Nephron progenitor cell (in vitro differentiated cells): ENCODE measurements around the gene WLS.
A peak's percentile ranks its signal among the peaks of the same experiment; 100 is the strongest.

Experiments
- DNase-seq: peaks from one replicate; pipeline ENCODE4 v3.0.0; 2021
- H3K27ac Mint-ChIP-seq: 2 replicates; pipeline ENCODE4 v1.8.0; 2021; ENCODE audit warnings: mild to moderate bottlenecking, moderate library complexity, mixed read lengths
- H3K27me3 Mint-ChIP-seq: 2 replicates; pipeline ENCODE4 v1.8.0; 2021; ENCODE audit warnings: mild to moderate bottlenecking, low read depth, mixed read lengths; ENCODE audit not compliant: poor library complexity
- H3K36me3 Mint-ChIP-seq: 2 replicates; pipeline ENCODE4 v1.8.0; 2021; ENCODE audit warnings: low read depth, mixed read lengths
- H3K4me1 Mint-ChIP-seq: 2 replicates; pipeline ENCODE4 v1.8.0; 2021; ENCODE audit warnings: mixed read lengths
- H3K4me3 Mint-ChIP-seq: 2 replicates; pipeline ENCODE4 v1.8.0; 2021; ENCODE audit warnings: mild to moderate bottlenecking, moderate library complexity, mixed read lengths
- H3K9me3 Mint-ChIP-seq: 2 replicates; pipeline ENCODE4 v1.8.0; 2021; ENCODE audit warnings: mild to moderate bottlenecking, moderate library complexity, mixed read lengths
- CTCF ChIP-seq: fragments of 200-600 bp; sonication (generic); IDR thresholded peaks from 2 replicates; pipeline ENCODE4 v1.5.0; 2021; ENCODE audit warnings: antibody characterized with exemption

Gene WLS

DNA sequence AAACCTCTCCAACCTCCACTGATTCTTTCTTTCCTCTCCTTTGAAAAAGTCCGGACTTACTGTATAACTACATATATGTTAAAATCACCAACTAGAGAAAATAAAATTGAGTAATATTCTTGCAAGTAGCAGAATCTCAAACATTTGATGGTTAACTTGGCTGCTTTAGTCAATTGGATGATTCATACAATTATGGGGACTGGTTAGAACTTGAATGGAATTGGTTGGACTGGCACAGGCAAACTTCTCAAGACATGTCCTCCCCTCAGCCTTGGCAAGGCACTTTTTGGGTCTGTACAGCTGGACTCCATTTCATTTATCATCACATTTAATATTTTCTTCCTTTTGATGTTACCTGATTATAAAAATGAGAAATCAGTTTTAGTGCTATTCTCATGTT, 6.5 kb downstream of the WLS start:
- peaks cover 3% of the 10 kb centered on the region for H3K27me3 Mint-ChIP-seq
- H3K4me3 Mint-ChIP-seq: no peak overlapping the region
- no peak for TF ChIP-seq CTCF
- peaks cover 23% of the 10 kb centered on the region for H3K36me3 Mint-ChIP-seq
- H3K4me1 Mint-ChIP-seq: peaks cover 62% of the 10 kb centered on the region
- no peak overlapping the region for H3K27ac Mint-ChIP-seq
- H3K9me3 Mint-ChIP-seq: no peaks in the 10 kb centered on the region
- no peak for DNase-seq

DNA sequence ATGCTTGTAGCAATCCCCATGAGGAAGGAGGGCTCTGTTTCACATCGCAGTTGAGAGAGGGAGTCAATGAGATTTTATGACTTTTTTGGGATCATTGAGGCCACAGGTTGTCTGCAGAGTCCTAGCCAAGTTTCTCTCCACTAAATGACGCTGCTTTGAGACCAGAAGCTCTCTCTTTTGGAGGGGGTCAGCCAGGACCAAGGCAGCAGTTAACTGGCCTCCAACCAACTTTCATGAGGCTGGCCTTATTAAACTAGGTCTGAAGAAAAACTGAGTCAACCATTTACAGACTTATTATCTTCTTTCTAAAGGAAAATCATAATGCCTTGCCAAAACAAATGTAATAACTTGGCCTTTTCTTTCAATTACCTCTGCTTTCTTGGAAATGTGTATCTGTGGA, 8.6 kb downstream of the WLS start:
- TF ChIP-seq CTCF: no peak
- Mint-ChIP-seq H3K9me3 (no peaks in the 10 kb centered on the region), H3K27ac (no peak overlapping the region), H3K36me3 (peaks cover 23% of the 10 kb centered on the region), H3K4me3 (no peak overlapping the region), H3K27me3 (no peaks in the 10 kb centered on the region), H3K4me1 (peaks cover 51% of the 10 kb centered on the region)
- no peak for DNase-seq

DNA sequence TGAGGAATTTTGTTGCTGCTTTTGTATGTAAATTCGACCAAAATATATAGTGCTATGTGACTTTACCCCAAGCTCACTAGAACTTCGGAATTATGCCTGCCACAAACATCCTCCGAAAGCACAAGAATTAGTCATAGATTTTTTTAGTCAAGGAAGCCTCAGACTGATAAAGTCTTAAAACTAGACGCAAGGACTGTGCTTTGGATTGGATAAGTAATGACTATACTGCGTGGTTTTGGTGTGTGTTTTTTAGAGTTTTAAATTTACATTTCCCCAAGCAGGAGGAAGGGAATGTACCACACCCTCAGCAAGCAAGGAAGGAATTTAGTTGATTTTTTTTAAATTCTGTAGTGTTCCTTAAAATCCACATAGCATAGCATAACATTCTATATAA, 10.3 kb downstream of the WLS start:
- no peaks in the 10 kb centered on the region for H3K27me3 Mint-ChIP-seq
- TF ChIP-seq CTCF: no peak
- peaks cover 23% of the 10 kb centered on the region for H3K36me3 Mint-ChIP-seq
- H3K27ac Mint-ChIP-seq: no peak overlapping the region
- H3K9me3 Mint-ChIP-seq: no peaks in the 10 kb centered on the region
- no peak for DNase-seq
- no peak overlapping the region for H3K4me3 Mint-ChIP-seq
- H3K4me1 Mint-ChIP-seq: peaks cover 40% of the 10 kb centered on the region

GRCh38 chr1:68221001-68221979, 11.0 kb downstream of the WLS start:
- no peaks in the 10 kb centered on the region for H3K27me3 Mint-ChIP-seq
- no peaks in the 10 kb centered on the region for H3K9me3 Mint-ChIP-seq
- H3K27ac Mint-ChIP-seq: peak overlapping the region; percentile 59
- DNase-seq: no peak
- peaks cover 18% of the 10 kb centered on the region for H3K36me3 Mint-ChIP-seq
- peaks cover 36% of the 10 kb centered on the region for H3K4me1 Mint-ChIP-seq
- no peak overlapping the region for H3K4me3 Mint-ChIP-seq
- TF ChIP-seq CTCF: no peak

DNA sequence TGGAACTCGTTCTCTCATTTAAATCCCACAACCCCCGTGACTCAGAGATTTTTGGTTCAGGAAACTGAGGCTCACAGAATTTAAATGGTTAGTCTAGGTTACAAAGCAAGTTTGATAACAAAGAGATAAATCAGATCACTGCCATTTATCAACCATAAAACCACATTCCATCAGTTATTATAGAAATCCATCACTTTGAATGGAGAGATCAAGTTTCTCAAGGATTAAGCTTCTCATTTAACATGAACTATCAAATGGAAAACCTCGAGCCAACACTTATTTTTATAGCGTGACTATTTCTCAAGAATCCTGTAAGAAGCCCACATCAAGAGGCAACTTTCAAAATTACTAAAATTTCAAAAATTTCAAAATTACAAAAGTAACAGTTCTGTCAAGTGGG, 11.9 kb downstream of the WLS start:
- Mint-ChIP-seq H3K27ac (no peak overlapping the region), H3K4me1 (peaks cover 36% of the 10 kb centered on the region), H3K36me3 (peaks cover 12% of the 10 kb centered on the region), H3K4me3 (no peak overlapping the region), H3K9me3 (no peaks in the 10 kb centered on the region), H3K27me3 (no peaks in the 10 kb centered on the region)
- no peak for DNase-seq
- TF ChIP-seq CTCF: no peak

- TF ChIP-seq CTCF: no peak
- Mint-ChIP-seq H3K27me3 (no peaks in the 10 kb centered on the region), H3K4me3 (peak overlapping the region; percentile 66), H3K9me3 (no peaks in the 10 kb centered on the region), H3K4me1 (peaks cover 39% of the 10 kb centered on the region), H3K27ac (peak overlapping the region; percentile 13), H3K36me3 (peaks cover 18% of the 10 kb centered on the region)
- DNase-seq: peak; percentile 23
These were observed 13.8 kb downstream of the WLS start for GRCh38 chr1:68218490-68218889.
